K562 (cell line): ENCODE measurements around the gene ANGPTL1.

Experiments
- CREB1 ChIP-seq, 2 experiments: sonication (generic) in 1 of 2; formaldehyde crosslinking in 1 of 2; IDR thresholded peaks; 2 replicates each; pipeline versions ENCODE4 v1.6.1 to v1.8.0; 2012 to 2022; ENCODE audit warnings: inconsistent platforms in 1 of 2, mild to moderate bottlenecking in 1 of 2, missing genetic modification reagents in 1 of 2, moderate library complexity in 1 of 2
- ELF1 ChIP-seq: fragments of 200-800 bp; sonication (Bioruptor generic); IDR thresholded peaks from 2 replicates; pipeline ENCODE4 v1.6.1; 2016; ENCODE audit warnings: missing genetic modification characterization, missing compliant biosample characterization
- FOXK2 ChIP-seq, 2 experiments: fragments of 450-650 bp; IDR thresholded peaks in 1 of 2; conservative IDR thresholded peaks in 1 of 2; 2 replicates each; pipeline ENCODE4 v1.6.1; 2016; ENCODE audit warnings: low read depth in 2 of 2, mild to moderate bottlenecking in 1 of 2
- POLR3G ChIP-seq: IDR thresholded peaks from 2 replicates; pipeline ENCODE4 v1.6.1; 2011; ENCODE audit not compliant: insufficient read length, insufficient replicate concordance; ENCODE audit errors: extremely low read depth
- RBM17 ChIP-seq: fragments of 200-400 bp; formaldehyde crosslinking; IDR thresholded peaks from 2 replicates; pipeline ENCODE4 v1.6.1; 2017; ENCODE audit warnings: low read depth, mild to moderate bottlenecking, low read length, borderline replicate concordance
- TF ChIP-seq, protein P1 (sequence below), 3 experiments: IDR thresholded peaks in 2 of 3; conservative IDR thresholded peaks in 1 of 3; 2 replicates each; pipeline ENCODE4 v1.5.1; 2011 to 2012; ENCODE audit warnings: low read length in 3 of 3, mild to moderate bottlenecking in 3 of 3, control low read depth in 2 of 3, improper control_type of control experiment in 1 of 3, inconsistent platforms in 1 of 3, low read depth in 1 of 3, mixed read lengths in 1 of 3, moderate library complexity in 1 of 3; ENCODE audit not compliant: insufficient read depth in 2 of 3

DNA sequence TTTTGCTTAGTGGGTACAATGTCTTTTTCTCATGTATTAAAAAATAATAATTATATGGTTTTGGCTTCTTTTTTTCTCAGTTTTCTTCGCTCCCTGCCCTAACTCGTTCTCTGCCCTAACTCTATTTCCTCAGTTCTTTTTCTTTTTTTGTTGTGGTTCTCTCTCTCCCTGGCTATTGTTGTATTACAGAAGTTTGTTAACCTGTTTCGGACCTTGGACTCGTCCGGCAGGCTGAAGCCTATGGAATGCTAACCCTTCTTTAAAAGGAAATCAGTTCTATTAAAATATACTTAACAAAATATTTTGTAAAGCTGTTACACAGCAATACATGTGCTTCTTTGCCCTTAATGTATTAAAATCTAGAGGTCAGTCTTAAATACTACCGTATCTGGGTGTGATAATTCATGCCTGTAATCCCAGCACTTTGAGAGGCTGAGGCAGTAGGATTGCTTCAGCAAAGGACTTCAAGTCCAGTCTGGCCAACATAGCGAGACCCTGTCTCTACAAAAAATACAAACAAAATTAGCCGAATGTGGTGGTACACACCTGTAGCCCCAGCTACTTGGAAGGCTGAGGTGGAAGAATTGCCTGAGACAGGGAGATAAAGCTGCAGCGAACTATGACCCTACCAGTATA, 64.1 kb downstream of the ANGPTL1 start:
- no peak for TF ChIP-seq RBM17
- no peak for TF ChIP-seq CREB1 (IDR thresholded peaks at IDR 0.05)
- no peak for TF ChIP-seq CREB1 (CRISPR knock-in tag; IDR thresholded peaks at IDR 0.05)
- TF ChIP-seq POLR3G: no peak
- no peak for TF ChIP-seq ELF1
- TF ChIP-seq, protein P1, sequence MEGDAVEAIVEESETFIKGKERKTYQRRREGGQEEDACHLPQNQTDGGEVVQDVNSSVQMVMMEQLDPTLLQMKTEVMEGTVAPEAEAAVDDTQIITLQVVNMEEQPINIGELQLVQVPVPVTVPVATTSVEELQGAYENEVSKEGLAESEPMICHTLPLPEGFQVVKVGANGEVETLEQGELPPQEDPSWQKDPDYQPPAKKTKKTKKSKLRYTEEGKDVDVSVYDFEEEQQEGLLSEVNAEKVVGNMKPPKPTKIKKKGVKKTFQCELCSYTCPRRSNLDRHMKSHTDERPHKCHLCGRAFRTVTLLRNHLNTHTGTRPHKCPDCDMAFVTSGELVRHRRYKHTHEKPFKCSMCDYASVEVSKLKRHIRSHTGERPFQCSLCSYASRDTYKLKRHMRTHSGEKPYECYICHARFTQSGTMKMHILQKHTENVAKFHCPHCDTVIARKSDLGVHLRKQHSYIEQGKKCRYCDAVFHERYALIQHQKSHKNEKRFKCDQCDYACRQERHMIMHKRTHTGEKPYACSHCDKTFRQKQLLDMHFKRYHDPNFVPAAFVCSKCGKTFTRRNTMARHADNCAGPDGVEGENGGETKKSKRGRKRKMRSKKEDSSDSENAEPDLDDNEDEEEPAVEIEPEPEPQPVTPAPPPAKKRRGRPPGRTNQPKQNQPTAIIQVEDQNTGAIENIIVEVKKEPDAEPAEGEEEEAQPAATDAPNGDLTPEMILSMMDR (IDR thresholded peaks at IDR 0.05 in 2 of 3, conservative IDR thresholded peaks at IDR 0.05 in 1 of 3; ENCODE audit: insufficient read depth in 2 of 3, low read depth in 1 of 3, low read length in 3 of 3): no peak
- TF ChIP-seq FOXK2 (conservative IDR thresholded peaks at IDR 0.05 in 1 of 2, IDR thresholded peaks at IDR 0.05 in 1 of 2; ENCODE audit: low read depth in 2 of 2): no peak
